ENCODE data around the gene TMCC3.

TMCC3 gene

DNA sequence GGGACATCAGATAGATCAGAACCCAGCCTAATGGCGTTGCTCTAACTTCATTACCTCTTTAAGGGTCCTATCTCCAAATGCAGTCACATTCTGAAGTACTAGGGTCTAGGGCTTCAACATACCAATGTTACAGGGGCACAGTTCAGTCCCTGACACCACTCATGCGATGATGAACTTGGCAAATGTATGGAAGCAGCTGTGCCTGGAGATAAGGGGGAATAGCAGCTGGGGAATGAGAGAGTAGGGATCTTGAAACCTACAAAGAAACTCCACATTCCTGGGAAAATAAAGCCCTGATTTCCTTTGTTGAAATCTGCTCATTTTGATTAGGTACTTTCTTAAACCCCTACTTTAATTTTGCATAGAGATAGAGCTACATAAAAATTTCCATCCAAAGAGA lies 20.5 kb upstream of the TMCC3 start:
- no peak for DNase-seq

DNA sequence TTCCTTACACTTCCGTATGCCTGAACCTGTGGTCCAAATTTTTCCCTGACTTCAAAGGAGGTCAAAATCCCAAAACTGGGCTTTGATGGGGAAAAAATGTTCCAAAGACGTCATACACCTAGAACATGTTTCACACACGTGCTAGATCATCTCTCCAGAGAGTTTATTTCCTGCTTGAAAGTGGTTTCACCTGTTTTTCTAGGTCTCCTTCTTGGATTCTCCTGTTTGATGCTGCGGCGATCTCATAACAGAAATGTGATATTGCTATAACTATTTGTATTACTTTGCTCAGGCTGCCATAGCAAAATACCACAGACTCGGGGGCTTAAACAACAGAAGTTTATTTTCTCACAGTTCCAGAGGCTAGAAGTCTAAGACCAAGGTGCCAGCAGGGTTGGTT lies 19.7 kb upstream of the TMCC3 start:
- DNase-seq: no peak

DNA sequence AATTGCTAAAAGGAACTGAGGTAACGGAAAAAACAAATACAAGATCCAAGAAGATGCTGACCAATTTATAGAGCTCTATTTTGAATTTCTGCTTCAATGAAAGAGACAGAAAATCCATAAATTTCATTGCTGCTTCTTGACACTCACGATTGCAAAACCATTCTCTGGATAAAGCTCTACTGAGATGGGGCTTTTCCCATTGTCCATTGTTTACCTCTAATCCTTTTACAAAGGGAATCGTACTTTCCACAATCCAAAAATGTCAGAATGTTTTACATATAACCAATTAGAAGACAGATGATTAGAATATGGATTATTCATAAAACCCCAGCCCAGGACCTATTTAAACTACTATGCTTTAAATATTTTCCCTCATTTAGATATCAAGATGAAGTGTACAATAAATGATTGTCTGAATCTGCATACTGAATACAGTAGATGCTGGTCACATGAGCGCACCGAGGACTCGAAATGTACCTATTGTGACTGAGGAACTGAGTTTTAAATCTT lies 16.7 kb upstream of the TMCC3 start:
- DNase-seq: no peak

DNA sequence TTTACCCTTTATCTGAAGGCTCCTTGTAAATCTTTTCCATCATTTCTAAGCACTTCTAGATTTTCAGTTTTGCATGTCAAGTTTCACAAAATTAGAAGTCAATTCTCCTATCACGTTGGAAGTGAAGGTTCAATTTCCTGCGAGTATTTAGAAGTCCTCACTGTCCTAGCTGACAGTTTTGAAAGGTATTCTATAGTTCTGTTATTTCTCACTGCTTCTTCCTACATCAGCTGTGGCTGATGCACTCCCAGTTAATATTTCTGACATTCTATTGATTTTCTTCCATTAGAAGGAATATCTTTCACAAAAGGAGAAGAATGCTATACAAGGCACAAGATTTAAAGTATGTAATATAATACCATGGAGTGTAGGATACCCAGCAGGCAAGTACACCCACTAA lies 15.8 kb upstream of the TMCC3 start:
- DNase-seq: no peak

DNA sequence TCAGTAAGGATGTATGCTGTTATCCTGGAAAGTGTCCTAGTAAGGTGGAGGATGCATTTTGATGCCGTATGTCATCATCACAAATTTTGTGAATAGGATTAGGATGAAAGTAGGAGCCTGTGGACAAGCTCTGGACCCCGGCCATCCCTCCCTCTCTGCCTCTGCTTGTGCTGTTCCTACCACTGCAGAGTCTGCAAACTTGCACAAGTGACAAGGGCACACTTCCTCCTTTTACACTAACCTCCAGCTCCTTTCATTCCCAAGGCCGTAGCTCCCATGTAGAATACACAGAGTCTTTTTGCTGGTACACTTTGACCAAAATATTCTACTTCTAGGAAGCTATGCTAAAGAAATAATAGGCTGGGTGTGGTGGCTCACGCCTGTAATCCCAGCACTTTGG lies 13.3 kb upstream of the TMCC3 start:
- no peak for DNase-seq

DNA sequence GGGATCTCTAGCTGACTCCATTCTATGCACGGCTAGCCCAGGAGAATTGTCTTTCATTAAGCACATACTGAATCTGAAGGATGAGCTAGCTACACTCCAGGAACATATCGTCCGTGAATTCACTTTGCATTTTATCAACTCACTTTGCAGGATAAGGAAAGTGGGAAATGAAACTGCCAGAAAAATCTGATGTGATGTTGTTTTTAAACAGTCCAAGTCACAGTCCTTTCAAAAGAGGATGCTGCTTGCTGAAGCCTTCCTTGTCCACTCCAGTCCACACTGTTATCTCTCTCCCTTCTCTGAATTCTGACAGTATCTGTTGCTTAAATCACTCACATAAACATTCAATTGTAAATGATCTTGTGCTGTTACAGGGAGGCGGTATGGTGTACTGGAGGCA lies 12.7 kb upstream of the TMCC3 start:
- DNase-seq: no peak

DNA sequence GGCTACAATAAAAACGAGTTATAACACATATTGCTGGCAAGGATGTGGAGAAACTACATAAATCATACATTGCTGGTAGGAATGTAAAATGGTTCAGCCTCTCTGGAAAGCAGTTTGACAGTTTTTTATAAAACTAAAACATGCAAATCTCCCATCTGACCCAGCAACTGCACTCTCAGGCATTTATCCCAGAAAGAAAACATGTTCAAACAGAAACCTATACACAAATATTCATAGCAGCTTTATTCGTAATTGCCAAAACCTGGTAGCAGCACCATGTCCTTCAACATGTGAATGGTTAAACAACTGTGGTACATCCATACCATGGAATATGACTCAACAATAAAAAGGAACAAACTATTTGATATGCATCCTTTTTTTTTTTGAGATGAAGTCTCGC lies 10.1 kb upstream of the TMCC3 start:
- no peak for DNase-seq

DNA sequence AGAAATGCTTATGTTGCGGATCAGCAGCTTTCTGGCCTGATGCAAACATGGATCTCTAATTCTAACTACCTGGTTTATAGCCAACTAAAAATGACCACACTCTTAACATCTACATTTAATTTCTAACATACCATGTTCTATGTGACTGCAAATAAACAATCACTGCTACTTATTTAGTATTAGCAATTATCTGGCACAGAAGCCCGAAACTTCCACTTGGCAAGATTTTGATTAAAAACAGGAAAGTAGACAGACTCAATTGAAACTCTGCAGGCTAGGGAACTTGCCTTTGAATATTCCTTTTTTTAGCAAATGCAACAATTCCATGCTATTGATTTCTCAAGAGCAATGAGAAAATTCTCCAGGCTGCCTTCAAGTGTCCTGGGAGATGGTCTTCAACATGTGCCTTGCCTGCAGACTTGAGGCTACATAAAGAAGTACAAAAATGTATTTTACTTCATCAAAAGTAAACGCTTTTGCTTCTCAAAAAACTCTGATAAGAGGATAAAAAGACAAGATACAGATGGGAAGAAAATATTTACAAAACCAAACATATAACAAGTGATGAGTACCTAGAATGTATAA lies 9.1 kb upstream of the TMCC3 start:
- no peak for DNase-seq

DNA sequence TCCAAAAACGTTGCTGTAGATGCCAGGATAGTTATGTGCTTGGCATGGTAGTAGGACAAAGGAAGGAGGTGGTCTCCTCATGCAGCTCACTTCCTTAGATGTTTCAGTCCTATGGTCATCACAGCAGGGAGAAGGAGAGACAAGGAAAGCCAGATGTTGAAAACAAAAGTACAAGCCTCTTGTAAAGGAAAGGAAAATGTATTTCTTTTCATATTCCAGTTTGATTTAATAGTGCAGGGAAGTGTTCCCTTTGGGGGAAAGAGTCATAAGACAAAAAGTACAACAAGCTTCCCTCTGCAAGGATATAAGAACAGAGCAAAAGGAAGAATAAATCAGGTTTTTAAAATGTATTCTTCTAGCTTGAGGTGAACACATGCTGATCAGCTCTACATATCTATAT lies 8.6 kb upstream of the TMCC3 start:
- DNase-seq: no peak

DNA sequence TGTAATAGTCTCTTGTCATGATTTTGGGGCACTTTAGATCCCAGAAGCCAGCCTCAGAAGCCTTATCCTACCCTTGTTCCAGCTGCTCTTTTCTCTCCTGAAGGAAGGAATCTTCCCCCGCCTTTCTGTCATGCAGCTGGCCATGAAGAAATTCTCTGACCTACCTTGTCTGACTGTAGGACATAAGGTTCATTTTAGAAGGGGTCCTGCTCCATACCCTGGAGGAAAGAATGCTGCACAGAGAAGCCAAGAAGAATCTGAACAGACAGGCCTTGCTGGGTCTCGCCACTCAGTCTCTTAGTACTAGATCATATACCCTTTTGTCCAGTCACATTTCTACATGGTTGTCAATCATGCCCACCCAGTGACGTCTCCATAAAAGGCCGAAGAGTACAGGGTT lies 6.2 kb upstream of the TMCC3 start:
- no peak for DNase-seq

DNA sequence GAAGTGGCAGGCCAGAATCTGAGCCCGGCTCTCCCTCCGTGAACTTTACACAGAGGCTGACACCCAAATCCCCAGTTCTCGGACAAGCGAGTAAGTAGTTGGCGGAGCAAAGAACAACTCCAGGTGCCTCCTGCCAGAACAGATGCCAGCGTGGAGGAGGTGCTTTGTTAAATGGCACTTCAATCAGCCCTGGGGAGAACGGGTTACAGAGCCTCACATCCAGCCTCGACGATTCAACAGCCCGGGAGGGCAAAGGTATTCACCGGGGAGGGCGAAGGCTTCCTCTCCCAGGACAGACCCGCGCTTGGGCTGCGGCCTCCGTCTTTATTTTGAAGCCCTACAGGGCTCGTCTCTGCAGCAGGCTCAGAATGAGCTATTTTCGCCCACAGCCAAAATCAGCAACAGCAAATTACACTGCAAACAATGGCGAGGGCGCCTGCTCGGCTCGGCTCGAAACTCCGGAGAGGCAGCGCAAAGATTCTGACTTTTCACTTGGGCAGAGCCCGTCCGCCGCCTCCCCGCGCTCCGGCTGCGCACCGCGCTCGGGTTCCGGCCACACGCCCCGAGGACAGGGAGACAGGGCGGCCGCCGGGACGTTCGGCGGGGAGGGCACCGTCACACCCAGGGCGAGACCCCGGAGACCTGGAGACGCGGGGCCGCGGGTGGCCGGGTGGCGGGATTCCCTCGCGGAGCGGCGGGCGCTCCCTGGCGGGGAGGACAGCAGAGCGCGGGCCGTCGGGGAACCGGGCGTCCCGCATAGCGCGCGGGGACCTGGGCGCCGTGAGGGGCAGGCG lies 811 bp downstream of the TMCC3 start:
- DNase-seq: peak in 1 of 2 donors; percentile 20

DNA sequence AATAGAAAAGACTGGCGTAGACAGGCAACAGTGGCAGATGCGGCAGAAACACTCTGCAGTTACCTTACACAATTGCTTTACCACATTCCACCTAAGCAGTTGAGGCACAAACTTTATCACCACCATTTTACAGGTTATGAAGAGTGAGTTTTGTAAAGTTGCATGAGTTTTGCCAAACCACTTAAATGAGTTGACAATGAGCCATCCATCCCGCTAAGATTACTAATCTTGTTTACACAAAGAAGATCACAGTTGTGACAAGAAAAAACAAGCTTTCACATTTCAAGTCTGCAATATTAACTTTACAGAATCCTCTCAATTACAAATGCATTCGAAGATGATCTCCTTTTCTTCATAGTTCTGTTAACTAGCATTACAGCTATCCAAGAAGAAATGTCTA lies 1.8 kb downstream of the TMCC3 start:
- no peak for DNase-seq

DNA sequence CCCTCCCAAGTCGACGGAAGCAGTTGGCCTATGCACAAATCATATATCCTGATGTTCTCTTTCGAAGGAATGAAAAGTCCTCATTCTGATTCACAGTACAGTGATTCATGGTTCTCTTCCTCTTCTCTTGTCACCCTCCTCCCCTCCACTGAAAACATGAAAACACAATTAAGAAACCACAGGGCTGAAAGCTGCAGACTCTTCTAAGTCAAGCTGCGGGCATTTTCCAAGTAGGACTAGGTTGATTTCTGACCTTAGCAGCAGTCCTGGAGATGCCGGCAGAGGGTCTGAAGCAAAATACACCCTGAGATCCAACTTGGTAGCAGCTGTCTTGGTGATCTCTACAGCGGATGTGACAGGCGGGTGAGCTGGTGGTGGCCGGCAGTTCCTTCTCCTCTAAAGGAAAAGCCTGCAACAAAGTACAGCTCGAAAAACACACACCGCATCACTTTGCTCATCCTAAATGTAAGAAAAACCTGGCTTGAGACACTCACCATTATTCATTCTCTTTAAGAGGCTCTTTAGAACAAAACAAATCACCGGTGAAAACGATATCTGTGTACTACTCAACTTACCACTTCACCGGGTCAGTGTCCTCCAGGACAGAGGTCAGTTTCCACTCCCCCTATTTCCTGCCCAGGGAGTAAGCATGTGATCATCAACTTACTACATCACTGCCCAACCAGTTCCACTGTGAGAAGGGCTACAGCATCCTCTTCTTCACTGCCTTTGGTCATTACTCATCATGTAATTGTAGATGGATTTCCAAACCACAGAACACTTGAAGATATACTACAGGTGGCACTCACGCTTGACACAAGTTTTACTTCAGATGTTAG lies 6.0 kb downstream of the TMCC3 start:
- DNase-seq: peak; percentile 50 to 69

DNA sequence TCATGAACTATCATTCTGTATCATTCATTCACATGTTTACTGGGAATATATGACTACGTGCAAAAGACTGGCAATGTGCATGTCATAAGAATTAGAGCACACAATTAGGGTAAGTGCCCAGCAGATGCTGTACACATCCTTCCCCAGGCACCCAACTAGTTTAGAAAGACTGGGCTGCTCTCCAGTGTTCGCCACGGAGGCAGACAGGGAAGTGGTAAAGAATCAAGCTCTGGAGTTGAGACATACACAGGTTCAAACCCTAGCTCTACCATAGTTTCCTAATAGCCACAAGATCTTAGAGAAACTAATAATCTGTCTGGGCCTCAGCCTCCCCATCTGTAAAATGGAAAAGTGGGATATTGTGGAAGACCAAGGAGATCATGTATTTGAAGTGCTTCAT lies 6.8 kb downstream of the TMCC3 start:
- DNase-seq: no peak

DNA sequence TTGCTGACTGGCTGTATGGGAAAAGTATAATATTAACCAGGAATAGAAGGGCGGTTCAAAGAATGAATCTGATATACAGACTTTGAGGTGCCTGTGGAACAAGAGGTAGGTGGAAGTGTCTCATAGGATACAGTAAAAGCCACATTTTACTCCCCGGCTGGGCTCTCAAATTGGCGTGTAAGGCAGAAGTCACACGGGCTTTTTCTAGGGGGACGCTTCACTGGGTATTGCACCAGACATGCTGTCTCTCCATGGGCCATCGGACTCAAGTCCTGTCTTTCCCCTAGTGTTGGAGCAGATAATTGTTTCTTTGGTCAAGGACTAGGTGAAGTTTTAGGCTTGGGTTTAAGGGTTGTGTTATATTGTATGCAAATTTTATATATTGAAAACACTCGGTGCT lies 9.1 kb downstream of the TMCC3 start:
- DNase-seq: no peak

DNA sequence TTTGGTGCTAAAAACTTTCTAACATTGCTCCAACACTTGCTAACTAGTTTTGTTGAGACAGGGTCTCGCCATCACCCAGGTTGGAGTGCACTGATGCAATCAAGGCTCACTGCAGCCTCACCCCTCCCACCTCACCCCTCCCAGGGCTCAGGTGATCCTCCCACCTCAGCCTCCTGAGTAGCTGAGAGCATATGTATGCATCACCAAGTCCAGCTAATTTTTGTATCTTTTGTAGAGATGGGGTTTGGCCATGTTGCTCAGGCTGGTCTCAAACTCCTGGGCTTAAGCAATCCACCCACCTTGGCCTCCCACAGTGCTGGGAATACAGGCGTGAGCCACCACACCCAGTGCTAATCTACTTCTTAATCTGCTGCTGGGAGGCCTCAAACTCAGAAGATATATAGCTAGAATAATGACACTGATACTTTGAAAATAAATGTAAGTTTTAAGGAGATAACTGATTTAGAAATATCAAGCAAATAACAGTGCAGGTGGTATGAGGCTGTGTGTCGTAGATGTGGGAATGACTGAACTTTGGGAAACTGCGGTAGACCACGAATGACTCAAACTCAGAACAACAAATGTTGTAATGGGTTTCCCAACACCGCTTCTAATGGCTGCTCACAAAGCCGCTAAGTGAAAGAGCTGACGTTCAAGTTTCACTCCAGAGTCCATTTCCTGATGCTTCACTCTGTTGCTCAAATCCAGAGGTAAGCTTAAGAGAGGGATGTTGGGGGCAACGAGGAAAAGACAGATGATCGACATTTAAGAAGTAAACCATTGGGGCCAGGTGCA lies 10.0 kb downstream of the TMCC3 start:
- no peak for DNase-seq

DNA sequence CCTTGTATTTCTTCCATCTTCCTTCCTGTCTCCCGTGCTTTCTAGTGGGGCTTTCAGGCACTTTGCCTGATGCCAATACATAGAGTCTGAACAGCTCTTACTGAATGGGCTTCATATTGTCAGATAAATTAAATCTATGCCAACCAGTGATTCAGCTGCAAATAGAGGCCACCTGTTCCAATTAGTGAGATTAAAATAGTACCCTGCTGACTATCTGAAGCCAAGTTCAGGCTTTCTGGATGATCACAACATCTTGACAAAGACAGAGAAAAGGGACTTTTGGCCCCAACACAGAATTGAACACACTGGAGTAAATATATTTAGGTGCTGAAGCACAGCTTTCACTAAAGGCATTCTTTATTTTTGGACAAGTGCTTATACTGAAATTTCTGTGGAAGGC lies 11.8 kb downstream of the TMCC3 start:
- no peak for DNase-seq

DNA sequence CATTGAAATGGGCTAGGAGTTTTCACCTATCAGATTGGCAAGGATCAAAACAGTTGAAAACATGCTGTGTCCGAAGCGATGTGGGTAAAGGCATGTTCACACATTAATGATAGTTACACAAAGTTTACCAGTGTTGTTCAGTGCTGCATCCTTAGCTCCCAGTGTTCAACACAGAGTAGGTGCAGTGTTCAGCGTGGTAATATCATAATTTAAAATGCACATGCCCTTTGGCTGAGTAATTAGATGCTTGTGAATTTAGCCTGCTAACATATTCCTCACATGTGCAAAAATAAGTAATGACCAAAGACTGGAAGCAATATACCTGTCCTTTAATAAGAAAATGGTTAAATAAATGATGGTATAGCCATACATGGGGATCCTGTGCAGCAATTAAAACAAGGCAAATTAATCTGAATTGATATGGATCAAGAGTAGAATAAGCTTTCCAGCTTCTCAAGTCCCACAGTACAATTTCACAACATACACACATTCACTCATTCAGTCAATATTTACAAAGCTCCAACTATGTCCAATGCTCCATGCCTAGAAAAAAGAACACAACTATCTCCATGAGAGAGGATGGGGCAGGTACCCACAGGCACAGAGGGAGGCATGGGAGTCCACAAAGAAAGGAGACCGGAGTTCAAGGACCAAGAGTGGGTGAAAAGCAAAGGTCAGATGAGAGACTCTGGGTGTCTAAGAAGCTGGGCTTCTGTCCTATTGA lies 12.8 kb downstream of the TMCC3 start:
- no peak for DNase-seq

DNA sequence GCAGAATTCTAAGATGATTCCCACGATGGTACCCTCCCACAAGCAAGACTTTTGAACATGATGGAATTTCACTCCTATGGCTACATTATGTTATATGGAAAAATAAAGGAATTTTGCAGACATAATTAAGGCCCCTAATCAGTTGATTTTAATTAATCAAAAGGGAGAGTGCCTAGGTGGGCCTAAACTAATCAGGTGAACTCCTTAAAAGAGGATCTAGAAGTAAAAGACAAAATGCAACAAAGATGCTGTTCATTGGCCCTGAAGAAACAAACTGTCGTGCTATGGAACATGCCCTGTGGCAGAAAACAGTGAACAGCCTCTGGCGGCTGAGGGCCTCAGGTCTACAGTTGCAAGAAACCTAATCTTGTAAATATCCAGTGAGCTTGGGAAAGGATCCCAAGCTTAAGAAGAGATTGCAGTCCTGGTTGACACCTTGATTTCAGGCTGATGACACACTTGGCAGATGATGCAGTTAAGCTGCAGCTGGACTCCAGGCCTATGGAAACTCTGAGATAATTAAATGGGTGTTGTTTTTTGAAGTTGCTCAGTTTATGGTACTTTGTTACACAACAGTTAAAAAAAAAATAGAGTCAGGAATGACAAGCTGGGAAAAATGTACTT lies 13.8 kb downstream of the TMCC3 start:
- no peak for DNase-seq

DNA sequence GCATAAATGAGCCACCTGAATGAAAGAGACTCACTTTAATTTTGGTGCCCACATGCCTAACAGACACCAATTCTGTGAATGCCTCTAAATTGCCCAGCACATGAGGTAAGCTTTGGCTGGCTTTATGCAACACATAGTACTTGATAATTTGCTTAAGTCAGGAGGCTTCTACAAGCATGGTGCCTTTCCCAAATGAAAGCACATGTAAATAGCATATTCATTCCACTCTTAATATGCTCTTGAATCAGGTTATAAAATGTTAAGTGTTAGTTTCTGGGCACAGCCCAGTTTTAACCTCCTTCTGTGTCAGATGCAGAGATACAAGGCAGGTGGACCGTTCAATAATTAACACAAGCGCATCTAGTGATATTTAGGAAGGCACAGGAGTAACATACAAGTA lies 15.6 kb downstream of the TMCC3 start:
- DNase-seq: no peak

DNA sequence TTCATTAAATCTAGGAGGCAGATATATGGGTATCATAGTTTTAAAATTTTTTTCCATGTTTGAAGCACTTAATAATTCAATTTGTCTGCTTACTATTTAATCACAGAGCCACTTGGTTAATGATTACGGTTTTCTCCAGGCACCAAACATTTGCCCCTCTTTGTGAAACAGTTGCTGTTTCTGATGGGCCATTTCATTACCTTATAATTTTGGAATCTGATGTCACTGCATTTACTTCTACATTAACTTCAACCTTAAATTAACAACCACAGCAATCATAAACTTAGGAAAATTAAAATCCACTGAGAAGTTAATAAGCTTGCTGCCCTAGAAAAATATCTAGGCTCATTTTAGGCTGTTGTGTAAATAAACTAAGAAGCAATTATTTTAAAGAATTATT lies 17.0 kb downstream of the TMCC3 start:
- no peak for DNase-seq

DNA sequence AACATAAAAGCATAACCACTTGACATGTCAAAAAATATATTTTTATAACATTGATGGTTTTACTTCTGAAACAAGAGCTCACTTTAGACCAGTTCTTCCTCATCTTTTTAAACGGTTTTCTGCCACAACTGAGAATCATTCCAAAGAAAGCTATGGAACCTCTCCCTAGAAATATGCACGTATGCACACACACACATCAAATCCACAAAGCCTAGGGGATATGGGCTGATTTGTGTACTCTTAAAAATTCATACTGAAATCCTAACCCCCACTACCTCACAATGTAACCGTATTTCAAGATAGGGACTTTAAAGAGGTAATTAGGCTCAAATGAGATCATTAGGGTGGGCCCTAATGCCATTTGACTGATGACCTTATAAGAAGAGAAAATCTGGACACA lies 19.3 kb downstream of the TMCC3 start:
- no peak for DNase-seq
